D721Med (cell line): Measurements from ENCODE around the gene TSHZ1.

ENCODE experiments used
- DNase-seq: peaks from one replicate; pipeline ENCODE4 v3.0.0; 2011; ENCODE audit warnings: low spot score; ENCODE audit not compliant: insufficient read length
- FAIRE-seq: peaks from 2 replicates; lab custom pipeline; 2011; peaks lifted over from hg19 to GRCh38; lab: Jason Lieb, UNC
- TF ChIP-seq, protein P1 (sequence below): IDR thresholded peaks from 2 replicates; pipeline ENCODE4 v1.5.1; 2012; ENCODE audit warnings: mild to moderate bottlenecking, control low read depth; ENCODE audit not compliant: insufficient read depth; ENCODE audit errors: missing control alignments

Gene TSHZ1

DNA sequence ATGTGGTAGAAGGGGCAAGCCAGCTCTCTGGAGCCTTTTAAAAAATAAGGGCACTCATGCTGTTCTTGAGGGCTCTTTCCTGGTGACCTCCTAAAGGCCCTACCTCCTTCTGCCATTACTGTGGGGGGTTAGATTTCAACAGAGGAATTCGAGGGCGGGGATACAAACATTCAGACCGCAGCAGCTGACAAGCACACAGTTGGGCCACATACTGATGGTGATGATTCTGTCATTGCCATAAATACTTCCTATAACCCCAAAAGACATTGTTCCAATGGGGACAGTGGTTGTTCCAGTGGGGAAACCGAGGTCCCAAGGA is 67.0 kb downstream of the TSHZ1 start:
- DNase-seq (no peak), FAIRE-seq (no peak)
- TF ChIP-seq, protein P1, sequence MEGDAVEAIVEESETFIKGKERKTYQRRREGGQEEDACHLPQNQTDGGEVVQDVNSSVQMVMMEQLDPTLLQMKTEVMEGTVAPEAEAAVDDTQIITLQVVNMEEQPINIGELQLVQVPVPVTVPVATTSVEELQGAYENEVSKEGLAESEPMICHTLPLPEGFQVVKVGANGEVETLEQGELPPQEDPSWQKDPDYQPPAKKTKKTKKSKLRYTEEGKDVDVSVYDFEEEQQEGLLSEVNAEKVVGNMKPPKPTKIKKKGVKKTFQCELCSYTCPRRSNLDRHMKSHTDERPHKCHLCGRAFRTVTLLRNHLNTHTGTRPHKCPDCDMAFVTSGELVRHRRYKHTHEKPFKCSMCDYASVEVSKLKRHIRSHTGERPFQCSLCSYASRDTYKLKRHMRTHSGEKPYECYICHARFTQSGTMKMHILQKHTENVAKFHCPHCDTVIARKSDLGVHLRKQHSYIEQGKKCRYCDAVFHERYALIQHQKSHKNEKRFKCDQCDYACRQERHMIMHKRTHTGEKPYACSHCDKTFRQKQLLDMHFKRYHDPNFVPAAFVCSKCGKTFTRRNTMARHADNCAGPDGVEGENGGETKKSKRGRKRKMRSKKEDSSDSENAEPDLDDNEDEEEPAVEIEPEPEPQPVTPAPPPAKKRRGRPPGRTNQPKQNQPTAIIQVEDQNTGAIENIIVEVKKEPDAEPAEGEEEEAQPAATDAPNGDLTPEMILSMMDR = no peak

DNA sequence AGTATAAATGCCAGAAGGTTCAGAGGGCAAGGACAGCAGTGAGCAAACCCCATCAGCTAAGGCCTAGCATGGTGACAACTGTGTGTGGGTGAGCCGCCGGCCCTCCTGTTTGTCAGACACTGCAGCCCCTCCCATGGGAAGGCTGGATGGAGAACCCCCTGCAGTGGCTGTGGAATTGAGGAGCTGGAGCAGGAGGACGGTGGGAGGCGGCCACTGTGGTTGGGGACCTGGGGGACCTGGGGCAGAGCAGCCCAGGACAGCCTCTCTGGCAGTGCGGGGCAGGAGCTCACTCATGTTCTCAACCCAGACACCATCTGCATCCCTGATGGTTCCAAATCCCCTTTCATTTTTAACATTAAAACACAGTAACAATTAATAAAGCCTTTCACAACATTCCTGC is 68.8 kb downstream of the TSHZ1 start:
- DNase-seq (no peak), FAIRE-seq (no peak)
- TF ChIP-seq, protein P1 = no peak

GRCh38 chr18:75280427-75281280 is 70.1 kb downstream of the TSHZ1 start:
- no peak for FAIRE-seq
- DNase-seq = no peak
- TF ChIP-seq, protein P1 = no peak

GRCh38 chr18:75282746-75283145 is 72.1 kb downstream of the TSHZ1 start:
- TF ChIP-seq, protein P1 = no peak
- FAIRE-seq (no peak), DNase-seq (no peak)

- DNase-seq (no peak), FAIRE-seq (no peak)
- TF ChIP-seq, protein P1 = no peak
Observed at GRCh38 chr18:75283731-75284130, 73.1 kb downstream of the TSHZ1 start.

- DNase-seq = no peak
- no peak for FAIRE-seq
- TF ChIP-seq, protein P1 = no peak
Observed at GRCh38 chr18:75284566-75284965, 74.0 kb downstream of the TSHZ1 start.

DNA sequence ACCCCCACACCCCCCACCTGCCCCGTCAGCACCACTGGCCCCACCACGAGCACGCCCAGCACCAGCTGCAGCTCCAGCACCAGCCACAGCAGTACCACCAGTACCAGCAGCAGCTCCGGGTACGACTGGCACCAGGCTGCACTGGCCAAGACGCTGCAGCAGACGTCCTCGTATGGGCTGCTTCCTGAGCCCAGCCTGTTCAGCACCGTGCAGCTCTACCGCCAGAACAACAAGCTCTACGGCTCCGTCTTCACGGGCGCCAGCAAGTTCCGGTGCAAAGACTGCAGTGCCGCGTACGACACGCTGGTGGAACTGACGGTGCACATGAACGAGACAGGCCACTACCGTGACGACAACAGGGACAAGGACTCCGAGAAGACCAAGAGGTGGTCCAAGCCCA is 75.3 kb downstream of the TSHZ1 start:
- FAIRE-seq (no peak), DNase-seq (no peak)
- TF ChIP-seq, protein P1 = no peak
